Activated naive CD8-positive, alpha-beta T cell (primary cell): ENCODE data around the gene KIZ.

Experiments used
- H3K27ac Mint-ChIP-seq: one replicate; pipeline ENCODE4 v1.8.0; 2021; ENCODE audit warnings: mixed read lengths
- H3K27me3 Mint-ChIP-seq: one replicate; pipeline ENCODE4 v1.8.0; 2021; ENCODE audit warnings: mixed read lengths
- H3K36me3 Mint-ChIP-seq: one replicate; pipeline ENCODE4 v1.8.0; 2021; ENCODE audit warnings: mixed read lengths
- H3K4me1 Mint-ChIP-seq: one replicate; pipeline ENCODE4 v1.8.0; 2021; ENCODE audit warnings: low read depth, mixed read lengths
- H3K4me3 Mint-ChIP-seq: one replicate; pipeline ENCODE4 v1.8.0; 2021; ENCODE audit warnings: mild to moderate bottlenecking, mixed read lengths
- H3K9me3 Mint-ChIP-seq: one replicate; pipeline ENCODE4 v1.8.0; 2021; ENCODE audit warnings: low read depth, mixed read lengths

Gene KIZ

GRCh38 chr20:21172626-21173025 is 46.7 kb downstream of the KIZ start:
- Mint-ChIP-seq H3K9me3 (peaks cover 6% of the 10 kb centered on the region), H3K4me3 (no peak overlapping the region), H3K27ac (no peak overlapping the region), H3K27me3 (no peaks in the 10 kb centered on the region), H3K36me3 (peaks cover 20% of the 10 kb centered on the region), H3K4me1 (peaks cover 19% of the 10 kb centered on the region)

GRCh38 chr20:21173485-21173884 is 47.6 kb downstream of the KIZ start:
- no peaks in the 10 kb centered on the region for H3K27me3 Mint-ChIP-seq
- peaks cover 9% of the 10 kb centered on the region for H3K9me3 Mint-ChIP-seq

DNA sequence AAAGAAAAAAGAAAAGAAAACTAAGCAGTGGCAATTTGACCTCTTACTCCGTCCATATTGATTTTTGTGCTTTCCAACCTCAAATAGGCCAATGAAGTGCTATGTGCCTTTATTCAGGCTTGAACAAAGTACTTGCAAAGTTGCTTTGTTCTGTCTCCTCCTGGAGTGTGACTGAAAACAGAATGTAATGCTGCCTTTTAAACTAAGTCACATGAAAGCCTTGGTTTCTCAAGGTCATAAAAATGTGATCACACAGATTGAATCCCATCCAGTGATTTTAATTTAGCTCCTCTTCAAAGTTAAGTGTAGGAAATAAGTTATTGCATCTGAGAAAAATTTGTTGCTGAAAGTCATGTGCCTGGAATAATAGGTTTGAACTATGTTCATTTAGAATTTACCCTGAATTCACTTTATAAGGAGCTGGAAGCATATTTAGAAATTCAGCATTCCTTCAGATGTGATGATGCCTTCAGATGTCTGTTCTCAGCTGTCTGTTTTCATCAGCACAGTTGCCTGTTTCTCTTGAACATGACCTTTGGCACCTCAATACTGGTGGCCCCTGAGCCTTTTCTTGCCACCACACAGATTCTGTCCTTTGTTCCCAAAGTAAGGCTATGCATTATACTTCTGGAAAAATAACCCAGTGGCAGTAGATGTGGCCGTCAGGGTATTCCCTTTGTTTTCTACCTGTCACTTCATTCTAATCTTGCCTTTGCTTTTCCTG is 48.8 kb downstream of the KIZ start:
- Mint-ChIP-seq H3K4me1 (peaks cover 27% of the 10 kb centered on the region), H3K27me3 (no peaks in the 10 kb centered on the region), H3K9me3 (peaks cover 9% of the 10 kb centered on the region), H3K27ac (no peak overlapping the region), H3K4me3 (no peak overlapping the region), H3K36me3 (peaks cover 19% of the 10 kb centered on the region)

More at GRCh38 chr20:21173485-21173884, 47.6 kb downstream of the KIZ start:
- H3K4me3 Mint-ChIP-seq, result no peak overlapping the region
- peaks cover 19% of the 10 kb centered on the region for H3K36me3 Mint-ChIP-seq
- peaks cover 21% of the 10 kb centered on the region for H3K4me1 Mint-ChIP-seq
- no peak overlapping the region for H3K27ac Mint-ChIP-seq

- no peaks in the 10 kb centered on the region for H3K27me3 Mint-ChIP-seq
- H3K27ac Mint-ChIP-seq, result no peak overlapping the region
- H3K9me3 Mint-ChIP-seq, result peaks cover 9% of the 10 kb centered on the region
- H3K4me3 Mint-ChIP-seq, result no peak overlapping the region
- peaks cover 27% of the 10 kb centered on the region for H3K4me1 Mint-ChIP-seq
- peaks cover 17% of the 10 kb centered on the region for H3K36me3 Mint-ChIP-seq
Measured at GRCh38 chr20:21175433-21175832, 49.6 kb downstream of the KIZ start.

DNA sequence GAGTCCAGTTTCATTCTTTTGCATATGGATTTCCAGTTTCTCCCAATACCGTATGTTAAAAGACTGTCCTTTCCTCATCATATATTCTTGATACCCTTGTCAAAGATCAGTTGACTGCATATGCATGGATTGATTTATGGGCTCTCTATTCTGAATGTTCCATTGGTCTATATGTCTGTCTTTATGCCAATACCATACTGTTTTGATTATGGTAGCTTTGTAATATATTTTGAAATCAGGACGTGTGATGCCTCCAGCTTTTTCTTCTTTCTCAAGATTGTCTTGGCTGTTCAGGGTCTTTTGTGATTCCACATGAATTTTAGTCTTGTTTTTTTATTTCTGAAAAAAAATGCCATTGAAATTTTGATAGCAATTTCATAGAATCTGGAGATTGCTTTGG is 51.9 kb downstream of the KIZ start:
- peaks cover 8% of the 10 kb centered on the region for H3K36me3 Mint-ChIP-seq
- no peaks in the 10 kb centered on the region for H3K27me3 Mint-ChIP-seq
- H3K9me3 Mint-ChIP-seq, result peaks cover 6% of the 10 kb centered on the region
- no peak overlapping the region for H3K27ac Mint-ChIP-seq
- peaks cover 28% of the 10 kb centered on the region for H3K4me1 Mint-ChIP-seq
- no peak overlapping the region for H3K4me3 Mint-ChIP-seq

- Mint-ChIP-seq H3K27ac (no peak overlapping the region), H3K4me3 (no peak overlapping the region), H3K4me1 (peaks cover 22% of the 10 kb centered on the region), H3K27me3 (no peaks in the 10 kb centered on the region), H3K36me3 (peaks cover 12% of the 10 kb centered on the region), H3K9me3 (peaks cover 6% of the 10 kb centered on the region)
Measured at GRCh38 chr20:21179757-21180156, 53.9 kb downstream of the KIZ start.

GRCh38 chr20:21180248-21180647 is 54.4 kb downstream of the KIZ start:
- Mint-ChIP-seq H3K36me3 (peaks cover 12% of the 10 kb centered on the region), H3K27ac (no peak overlapping the region), H3K27me3 (no peaks in the 10 kb centered on the region), H3K4me1 (peaks cover 18% of the 10 kb centered on the region), H3K4me3 (no peak overlapping the region), H3K9me3 (peaks cover 6% of the 10 kb centered on the region)

DNA sequence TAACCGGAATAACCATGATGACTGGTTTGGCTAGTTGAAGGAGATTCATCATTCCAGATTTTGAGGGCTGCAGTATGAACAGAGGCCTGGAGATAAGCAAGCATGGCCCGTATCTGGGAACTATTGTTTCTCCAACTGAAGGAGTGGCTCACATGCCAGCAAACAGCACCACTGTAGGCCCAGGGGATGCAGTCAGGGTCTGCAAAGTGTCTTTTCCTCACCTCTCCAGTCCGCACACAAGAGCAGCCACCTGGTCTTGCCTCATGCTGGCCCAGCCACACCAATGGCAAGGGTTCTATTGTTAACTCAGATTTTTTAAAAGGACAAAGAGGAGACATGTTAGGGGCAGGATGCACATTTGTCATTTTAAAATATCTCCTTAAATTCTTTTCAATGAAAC is 55.1 kb downstream of the KIZ start:
- Mint-ChIP-seq H3K27ac (no peak overlapping the region), H3K9me3 (peaks cover 6% of the 10 kb centered on the region), H3K36me3 (peaks cover 12% of the 10 kb centered on the region), H3K27me3 (no peaks in the 10 kb centered on the region), H3K4me1 (peaks cover 13% of the 10 kb centered on the region), H3K4me3 (no peak overlapping the region)

DNA sequence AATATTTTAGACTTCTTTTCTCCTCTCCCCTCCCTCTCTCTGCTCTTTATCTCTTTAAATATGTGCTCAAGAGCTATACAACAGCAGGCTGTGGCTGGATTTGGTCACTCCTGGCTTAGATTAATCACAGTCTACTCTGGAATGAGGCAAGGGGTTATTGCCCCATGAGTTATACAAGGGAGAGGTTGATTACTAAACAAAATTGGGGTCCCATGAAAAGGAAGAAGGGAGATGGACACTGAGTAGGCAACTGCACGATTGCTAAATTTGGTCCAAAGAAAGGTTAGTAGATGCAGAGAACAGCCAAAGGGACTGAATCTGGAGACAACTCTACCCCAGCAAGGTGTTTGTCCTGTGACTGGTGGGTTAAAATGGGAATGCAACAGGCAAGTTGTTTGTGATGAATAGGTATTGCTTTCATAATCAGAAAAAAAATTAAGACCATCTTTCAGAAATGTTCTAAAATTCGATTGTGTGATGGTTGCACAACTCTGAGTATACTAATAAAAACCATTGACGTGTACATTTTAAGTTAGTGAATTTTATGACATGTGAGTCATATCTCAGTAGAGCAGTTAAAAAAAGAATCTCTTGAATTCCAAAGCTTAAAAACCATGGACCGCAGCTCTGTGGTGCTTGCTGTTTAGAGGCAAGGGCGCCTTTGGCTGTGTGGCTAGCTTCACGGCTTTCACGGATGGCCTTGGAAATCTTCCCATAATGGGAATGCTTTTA is 57.1 kb downstream of the KIZ start:
- Mint-ChIP-seq H3K27me3 (no peaks in the 10 kb centered on the region), H3K36me3 (peaks cover 10% of the 10 kb centered on the region)

DNA sequence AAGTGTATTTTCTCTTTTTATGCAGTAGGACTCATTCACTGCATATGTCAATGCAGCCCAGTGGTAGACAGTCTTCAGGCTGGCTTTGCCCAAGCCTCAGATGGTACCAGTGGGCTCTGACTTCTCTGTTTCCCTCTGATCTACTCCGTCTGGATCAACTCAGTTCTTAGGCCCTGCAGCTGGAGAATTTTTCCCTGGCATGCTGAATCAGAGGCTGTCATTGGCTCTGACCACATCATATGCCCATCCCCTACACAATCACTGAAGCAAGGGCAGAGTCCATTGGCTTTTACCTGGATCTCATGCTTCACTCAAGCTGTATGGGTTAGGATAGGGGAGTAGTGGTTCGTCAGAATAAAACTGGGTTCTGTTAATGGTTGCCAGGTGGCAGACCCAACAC is 57.8 kb downstream of the KIZ start:
- peaks cover 6% of the 10 kb centered on the region for H3K4me1 Mint-ChIP-seq
- peaks cover 12% of the 10 kb centered on the region for H3K36me3 Mint-ChIP-seq
- H3K27me3 Mint-ChIP-seq, result no peaks in the 10 kb centered on the region
- H3K4me3 Mint-ChIP-seq, result no peak overlapping the region
- no peak overlapping the region for H3K27ac Mint-ChIP-seq
- no peaks in the 10 kb centered on the region for H3K9me3 Mint-ChIP-seq

More for the DNA sequence above, 57.1 kb downstream of the KIZ start:
- no peaks in the 10 kb centered on the region for H3K9me3 Mint-ChIP-seq
- H3K4me1 Mint-ChIP-seq, result peaks cover 10% of the 10 kb centered on the region
- H3K4me3 Mint-ChIP-seq, result no peak overlapping the region
- no peak overlapping the region for H3K27ac Mint-ChIP-seq

DNA sequence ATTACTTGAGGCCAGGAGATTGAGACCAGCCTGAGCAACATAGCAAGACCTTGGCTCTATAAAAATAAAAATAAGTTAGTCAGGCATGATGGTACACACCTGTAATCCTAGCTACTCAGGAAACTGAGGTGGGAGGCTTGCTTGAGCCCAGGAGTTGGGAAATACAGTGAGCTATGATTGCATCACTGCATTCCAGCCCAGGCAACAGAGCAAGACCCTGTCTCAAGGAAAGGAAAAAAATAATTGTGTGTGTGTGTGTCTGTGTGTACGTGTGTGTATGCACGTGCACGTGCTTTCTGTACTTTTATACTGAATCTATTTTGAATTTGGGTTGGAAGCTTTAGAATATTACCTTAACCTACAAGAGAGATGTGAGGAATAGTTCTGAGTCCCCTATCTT is 58.9 kb downstream of the KIZ start:
- peaks cover 10% of the 10 kb centered on the region for H3K36me3 Mint-ChIP-seq

DNA sequence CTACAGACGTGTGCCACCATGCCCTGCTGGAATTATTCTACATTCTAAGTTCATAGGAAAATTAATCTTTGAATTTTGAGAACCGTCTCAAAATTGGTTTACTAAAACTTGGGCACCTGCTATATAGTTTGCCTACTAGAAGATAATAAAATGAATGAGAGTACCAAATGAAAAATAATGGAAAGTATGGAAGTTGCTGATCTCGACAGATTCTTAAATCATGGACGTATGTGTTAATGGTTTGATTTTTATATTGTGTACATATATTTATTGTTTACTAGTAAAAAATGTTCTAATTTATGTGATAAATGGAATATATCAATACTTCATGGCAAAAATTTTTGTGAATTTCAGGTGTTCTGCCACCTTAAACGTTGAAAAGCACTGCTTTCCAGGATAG is 60.0 kb downstream of the KIZ start:
- H3K27me3 Mint-ChIP-seq, result no peaks in the 10 kb centered on the region
- peaks cover 12% of the 10 kb centered on the region for H3K36me3 Mint-ChIP-seq
- no peak overlapping the region for H3K27ac Mint-ChIP-seq
- H3K4me1 Mint-ChIP-seq, result peaks cover 3% of the 10 kb centered on the region
- no peaks in the 10 kb centered on the region for H3K9me3 Mint-ChIP-seq
- no peak overlapping the region for H3K4me3 Mint-ChIP-seq

More for the DNA sequence above, 58.9 kb downstream of the KIZ start:
- Mint-ChIP-seq H3K27me3 (no peaks in the 10 kb centered on the region), H3K4me1 (peaks cover 3% of the 10 kb centered on the region), H3K9me3 (no peaks in the 10 kb centered on the region), H3K4me3 (no peak overlapping the region), H3K27ac (no peak overlapping the region)

DNA sequence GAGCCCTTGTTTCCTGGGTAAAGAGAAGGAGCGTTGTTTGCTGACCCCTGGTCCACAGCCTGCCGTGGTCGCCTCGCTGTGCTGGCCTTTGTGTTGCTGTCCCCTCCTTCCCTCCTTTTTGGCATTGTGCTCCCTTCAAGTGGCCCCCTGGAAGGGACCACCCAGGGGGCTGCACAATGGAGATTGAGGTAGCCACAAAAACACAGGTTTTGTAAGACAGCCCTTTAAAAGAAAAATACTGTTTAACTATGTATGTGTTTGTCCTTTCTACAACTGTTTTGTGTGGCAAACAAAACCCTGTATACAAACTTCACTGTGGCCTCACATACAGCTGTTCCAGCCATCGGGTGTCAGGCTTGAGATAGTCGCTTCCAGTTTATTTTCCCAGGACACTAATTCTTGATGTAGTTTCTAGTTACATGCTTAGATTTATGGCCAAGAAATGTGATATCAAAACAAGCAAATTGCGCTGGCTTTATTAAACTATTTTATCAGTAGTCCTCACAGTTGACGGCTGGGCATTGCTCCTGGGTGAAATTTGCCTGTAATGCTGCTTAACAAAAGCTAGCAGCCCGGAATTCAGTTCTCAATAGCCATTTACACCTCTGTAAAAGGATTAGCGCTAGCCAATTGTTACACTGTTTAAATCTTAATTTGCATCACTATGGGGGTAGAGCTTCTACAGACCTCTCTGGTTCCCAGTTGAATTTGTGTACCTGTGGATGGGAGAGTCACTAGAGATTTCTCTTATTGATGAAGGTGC is 64.1 kb downstream of the KIZ start:
- Mint-ChIP-seq H3K4me3 (no peak overlapping the region), H3K4me1 (no peaks in the 10 kb centered on the region), H3K9me3 (no peaks in the 10 kb centered on the region), H3K27me3 (no peaks in the 10 kb centered on the region), H3K27ac (no peak overlapping the region), H3K36me3 (peaks cover 7% of the 10 kb centered on the region)

DNA sequence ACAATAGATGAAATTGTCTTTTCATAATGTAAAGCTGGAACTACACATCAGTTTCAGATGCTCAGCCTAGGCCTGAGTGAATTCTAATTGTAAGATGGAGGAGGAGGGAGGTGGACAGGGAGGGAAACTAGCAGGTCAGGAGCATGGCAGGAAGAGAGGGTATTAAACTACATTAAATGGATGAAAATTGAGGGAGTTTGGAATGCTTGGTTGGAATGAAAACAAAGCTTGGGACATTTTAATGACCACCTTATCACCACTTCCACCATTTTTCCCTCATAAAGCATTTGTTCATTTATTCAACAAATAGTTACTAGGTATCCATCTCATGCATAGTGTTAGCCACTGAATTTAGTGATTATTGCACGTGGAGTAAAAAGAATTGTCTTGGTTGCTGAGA is 65.0 kb downstream of the KIZ start:
- no peaks in the 10 kb centered on the region for H3K4me1 Mint-ChIP-seq
- H3K4me3 Mint-ChIP-seq, result no peak overlapping the region
- H3K27ac Mint-ChIP-seq, result no peak overlapping the region
- H3K36me3 Mint-ChIP-seq, result peaks cover 7% of the 10 kb centered on the region
- H3K27me3 Mint-ChIP-seq, result no peaks in the 10 kb centered on the region
- no peaks in the 10 kb centered on the region for H3K9me3 Mint-ChIP-seq

- Mint-ChIP-seq H3K4me1 (no peaks in the 10 kb centered on the region), H3K27ac (no peak overlapping the region), H3K9me3 (no peaks in the 10 kb centered on the region), H3K4me3 (no peak overlapping the region), H3K36me3 (peaks cover 5% of the 10 kb centered on the region), H3K27me3 (no peaks in the 10 kb centered on the region)
Measured at GRCh38 chr20:21191839-21192238, 66.0 kb downstream of the KIZ start.
